Motor neuron (in vitro differentiated cells): Measurements from ENCODE around the gene LDB3. TPM values are rescaled to one million over a fixed set of nuclear protein-coding genes. Genes with fewer than 3 reads are reported as not detected.

Experiments used
- ATAC-seq, 8 experiments: fragments of 200-7000 bp; cut with Tn5 transposase; replicated peaks in 6 of 8; 2 replicates each; pipeline ENCODE4 v1.8.0; 2021; ENCODE audit warnings: mild to moderate bottlenecking in 8 of 8, moderate library complexity in 8 of 8
- H3K27ac ChIP-seq, 2 donors: fragments of 250-450 bp; sonication (Bioruptor Pico); 2 replicates each; pipeline ENCODE4 v1.9.0; 2021; ENCODE audit warnings: antibody characterized with exemption in 2 of 2, mild to moderate bottlenecking in 2 of 2, moderate library complexity in 1 of 2
- H3K4me1 ChIP-seq, 2 donors: fragments of 250-450 bp; sonication (Bioruptor Pico); replicated peaks in 1 of 2; 2 replicates each; pipeline ENCODE4 v1.6.1; 2021; ENCODE audit warnings: antibody characterized with exemption in 2 of 2, mild to moderate bottlenecking in 2 of 2, moderate library complexity in 1 of 2
- H3K4me3 ChIP-seq, 5 donors: fragments of 250-450 bp; sonication (Bioruptor Pico); 2 replicates each; pipeline ENCODE4 v1.9.0; 2021; ENCODE audit warnings: antibody characterized with exemption in 5 of 5, mild to moderate bottlenecking in 5 of 5, moderate library complexity in 4 of 5
- WGBS, 10 experiments: fragments of 450-650 bp; shearing (Covaris generic); methylation state at CpG; one replicate each; pipeline ENCODE4 v1.0.0; 2022; 5-methylcytosine and 5-hydroxymethylcytosine counted together
- in situ Hi-C, 9 experiments: fragments of 400-800 bp; cut with MboI; loops; one replicate each; pipeline ENCODE4 v1.15.0; 2021; ENCODE audit warnings: low sequenced_read_pairs in 9 of 9, low pct_unique_long_range_greater_than_20kb in 2 of 9; ENCODE audit not compliant: unreplicated experiment in 9 of 9
- total RNA-seq, 8 experiments: library from RNA; unstranded; fragments of 300-600 nt; gene quantifications; 2 replicates each; pipeline versions ENCODE4 v1.2.3 to v1.2.4, GENCODE V29; 2022

Gene LDB3
- total RNA-seq, 8 experiments from 2014 or later, result 0.16 to 2.5 (median 0.37) TPM

GRCh38 chr10:86744067-86744725, 75.9 kb downstream of the LDB3 start:
- Histone ChIP-seq H3K4me1 (peaks cover 4 to 9% of the 10 kb centered on the region in 2 donors), H3K27ac (no peak overlapping the region), H3K4me3 (no peak overlapping the region)
- ATAC-seq, result no peak
- 49 to 100% (median 83%) methylated on average over 2 to 6 of the region's 7 CpGs; no CpG with 5 or more reads in 2 of the 10 experiments for WGBS, 10 experiments
- in situ Hi-C loops, result no loop called here

- H3K27ac ChIP-seq, result no peak overlapping the region
- H3K4me1 ChIP-seq, result peaks cover 6 to 9% of the 10 kb centered on the region in 2 donors
- peak in 4 of 8 experiments; percentile 25 to 56 (median 44) for ATAC-seq
- in situ Hi-C loops, result no loop called here
- H3K4me3 ChIP-seq, result no peak overlapping the region
- 7 to 80% (median 70%) methylated on average over 1 to 7 of the region's 7 CpGs for WGBS, 10 experiments
These were observed 79.7 kb downstream of the LDB3 start for GRCh38 chr10:86747796-86748581.

- no peak overlapping the region for H3K27ac ChIP-seq
- ATAC-seq, result peak in 2 of 8 experiments; percentile 49 to 55
- no peak overlapping the region for H3K4me3 ChIP-seq
- peaks cover 15 to 20% of the 10 kb centered on the region in 2 donors for H3K4me1 ChIP-seq
- WGBS, 10 experiments, result 80 to 100% (median 93%) methylated on average over 1 to 9 of the region's 9 CpGs
- in situ Hi-C loops, result no loop called here
These were observed 81.5 kb downstream of the LDB3 start for GRCh38 chr10:86749854-86750253.

- no peak overlapping the region for H3K4me3 ChIP-seq
- H3K27ac ChIP-seq, result no peak overlapping the region
- WGBS, 10 experiments, result 37 to 100% (median 80%) methylated on average over 1 to 16 of the region's 17 CpGs; no CpG with 5 or more reads in 1 of the 10 experiments
- peaks cover 17 to 25% of the 10 kb centered on the region in 2 donors for H3K4me1 ChIP-seq
- ATAC-seq, result no peak
- in situ Hi-C loops, result no loop called here
These were observed 83.2 kb downstream of the LDB3 start for GRCh38 chr10:86751477-86751876.

GRCh38 chr10:86752311-86752710, 84.0 kb downstream of the LDB3 start:
- Histone ChIP-seq H3K4me1 (peaks cover 17 to 25% of the 10 kb centered on the region in 2 donors), H3K4me3 (no peak overlapping the region), H3K27ac (no peak overlapping the region)
- no peak for ATAC-seq
- in situ Hi-C loops, result no loop called here
- WGBS, 10 experiments, result 50 to 100% (median 98%) methylated on average over 1 to 4 of the region's 4 CpGs; no CpG with 5 or more reads in 4 of the 10 experiments

GRCh38 chr10:86753051-86753450, 84.7 kb downstream of the LDB3 start:
- Histone ChIP-seq H3K4me3 (no peak overlapping the region), H3K27ac (no peak overlapping the region), H3K4me1 (peaks cover 12 to 21% of the 10 kb centered on the region in 2 donors)
- in situ Hi-C loops, result no loop called here
- 80 to 100% (median 92%) methylated on average over 1 to 2 of the region's 2 CpGs; no CpG with 5 or more reads in 2 of the 10 experiments for WGBS, 10 experiments
- no peak for ATAC-seq

GRCh38 chr10:86753638-86754434, 85.5 kb downstream of the LDB3 start:
- H3K4me1 ChIP-seq, result peaks cover 16 to 21% of the 10 kb centered on the region in 2 donors
- no peak overlapping the region for H3K27ac ChIP-seq
- 67 to 100% (median 88%) methylated on average over 3 to 11 of the region's 12 CpGs for WGBS, 10 experiments
- in situ Hi-C loops, result no loop called here
- H3K4me3 ChIP-seq, result no peak overlapping the region
- no peak for ATAC-seq

GRCh38 chr10:86755454-86755739, 87.1 kb downstream of the LDB3 start:
- in situ Hi-C loops, result no loop called here

GRCh38 chr10:86755740-86756510, 87.6 kb downstream of the LDB3 start:
- 0 to 4% (median 0%) methylated on average over 1 to 7 of the region's 89 CpGs; no CpG with 5 or more reads in 5 of the 10 experiments for WGBS, 10 experiments
- H3K4me1 ChIP-seq, result peaks cover 16 to 19% of the 10 kb centered on the region in 2 donors
- peak overlapping the region; percentile 49 to 67 (median 58) for H3K4me3 ChIP-seq
- H3K27ac ChIP-seq, result peak overlapping the region; percentile 92 to 93
- ATAC-seq, result peak; percentile 76 to 91 (median 86)
- in situ Hi-C loops, result no loop called here

More at GRCh38 chr10:86755454-86755739, 87.1 kb downstream of the LDB3 start:
- 0 to 20% (median 0%) methylated on average over 1 to 9 of the region's 9 CpGs; no CpG with 5 or more reads in 2 of the 10 experiments for WGBS, 10 experiments
- peak overlapping the region; percentile 92 to 93 for H3K27ac ChIP-seq
- H3K4me1 ChIP-seq, result peaks cover 16 to 19% of the 10 kb centered on the region in 2 donors
- peak overlapping the region; percentile 49 to 67 (median 58) for H3K4me3 ChIP-seq
- ATAC-seq, result no peak

GRCh38 chr10:86756511-86757112, 88.3 kb downstream of the LDB3 start, which contains the start of gene BMPR1A:
TSS of gene BMPR1A (plus strand) at chr10:86756619. CDS start at chr10:86876019, 119,400 bp downstream.
- in situ Hi-C loops, result no loop called here
- Histone ChIP-seq H3K4me1 (peaks cover 16 to 19% of the 10 kb centered on the region in 2 donors), H3K4me3 (peak within 1 kb of the TSS; percentile 49 to 67 (median 58)), H3K27ac (peak within 1 kb of the TSS; percentile 92 to 93)
- no CpG with 5 or more reads among the region's 85 CpGs for WGBS, 10 experiments
- ATAC-seq, result peak; percentile 59 to 83 (median 78)

- peak in 1 of 8 experiments; percentile 1 for ATAC-seq
- in situ Hi-C loops, result no loop called here
- H3K4me3 ChIP-seq, result peak overlapping the region; percentile 49 to 67 (median 58)
- WGBS, 10 experiments, result 0 to 1% (median 0%) methylated on average over 5 to 17 of the region's 47 CpGs
- peaks cover 16 to 19% of the 10 kb centered on the region in 2 donors for H3K4me1 ChIP-seq
- peak overlapping the region; percentile 83 to 92 for H3K27ac ChIP-seq
These were observed 89.0 kb downstream of the LDB3 start for GRCh38 chr10:86757113-86757972.
